K562 (cell line): Measurements from ENCODE around the gene PIGQ. TPM values are rescaled to one million over a fixed set of nuclear protein-coding genes. Genes with fewer than 3 reads are reported as not detected.

Source experiments
- ATAC-seq: fragments of 200-7000 bp; cut with Tn5 transposase; 3 replicates; pipeline ENCODE4 v1.9.1; 2020; ENCODE audit warnings: moderate library complexity
- BruUV-seq: library from RNA; stranded (reverse); fragments of 400-500 nt; replicated peaks from 2 replicates; lab custom pipeline; 2021; lab: Mats Ljungman, UMichigan
- CTCF ChIA-PET: fragments of 300-600 bp; formaldehyde crosslinking; extraction: SDS; loops from one replicate; lab custom pipeline; 2021; ENCODE audit warnings: low intra/inter-chr PET ratio; lab: Yijun Ruan, JAX
- POLR2A ChIA-PET: fragments of 300-600, 350-650 bp; sonication (Branson Sonifier 250); formaldehyde crosslinking; extraction: SDS; loops from one replicate; lab custom pipeline; 2021; ENCODE audit warnings: antibody characterized with exemption, inconsistent platforms; lab: Yijun Ruan, JAX
- DNase-seq, 4 experiments: peaks; one replicate each; pipeline versions ENCODE4 v3.0.0 to v3.0.0-alpha.2; 2011 to 2018; ENCODE audit warnings: low spot score in 3 of 4, mixed read lengths in 3 of 4; ENCODE audit errors: extremely low read depth in 1 of 4
- FAIRE-seq: peaks from 2 replicates; lab custom pipeline; 2011; peaks lifted over from hg19 to GRCh38; lab: Jason Lieb, UNC
- H2AFZ ChIP-seq: 2 replicates; pipeline ENCODE4 v1.6.0; 2011; ENCODE audit warnings: low read depth, low read length, control low read depth, inconsistent platforms
- H3K27ac ChIP-seq: fragments of 200-600 bp; 3 replicates; pipeline ENCODE4 v1.8.0; 2011; ENCODE audit warnings: low read depth, mild to moderate bottlenecking, control low read depth, inconsistent platforms, low read length, moderate library complexity, mixed read lengths; ENCODE audit errors: extremely low read depth
- H3K27me3 ChIP-seq, 2 experiments: fragments of 300-600 bp in 1 of 2; 2 replicates in 1 of 2; 3 replicates in 1 of 2; pipeline versions ENCODE4 v1.6.0 to v1.8.0; 2011; ENCODE audit warnings: inconsistent platforms in 2 of 2, low read length in 2 of 2, mild to moderate bottlenecking in 1 of 2, mixed read lengths in 1 of 2, moderate library complexity in 1 of 2; ENCODE audit not compliant: control insufficient read depth in 2 of 2, insufficient read depth in 2 of 2
- H3K36me3 ChIP-seq: fragments of 300-600 bp; 3 replicates; pipeline ENCODE4 v1.8.0; 2011; ENCODE audit warnings: mild to moderate bottlenecking, low read length, inconsistent platforms; ENCODE audit not compliant: control insufficient read depth, insufficient read depth
- H3K4me1 ChIP-seq, 2 experiments: fragments of 200-600 bp in 1 of 2; replicated peaks in 1 of 2; 2 replicates in 1 of 2; 3 replicates in 1 of 2; pipeline versions ENCODE4 v1.5.1 to v1.8.0; 2011; ENCODE audit warnings: inconsistent platforms in 2 of 2, low read length in 2 of 2, mild to moderate bottlenecking in 1 of 2, mixed read lengths in 1 of 2, moderate library complexity in 1 of 2; ENCODE audit not compliant: control insufficient read depth in 2 of 2, insufficient read depth in 2 of 2
- H3K4me2 ChIP-seq: 2 replicates; pipeline ENCODE4 v1.6.1; 2011; ENCODE audit warnings: low read length, control low read depth, inconsistent platforms, mixed read lengths; ENCODE audit not compliant: insufficient read depth
- H3K4me3 ChIP-seq: fragments of 200-600 bp; sonication (generic), shearing (Covaris generic); 2 replicates; pipeline ENCODE4 v1.5.1; 2016; ENCODE audit warnings: control low read depth, inconsistent platforms
- H3K79me2 ChIP-seq: fragments of 200-600 bp; 3 replicates; pipeline ENCODE4 v1.8.0; 2011; ENCODE audit warnings: low read length, inconsistent platforms; ENCODE audit not compliant: control insufficient read depth, insufficient read depth
- H3K9ac ChIP-seq, 2 experiments: 2 replicates each; pipeline versions ENCODE4 v1.6.0 to v1.6.1; 2011; ENCODE audit warnings: low read depth in 2 of 2, low read length in 2 of 2, control low read depth in 1 of 2, inconsistent platforms in 1 of 2, mild to moderate bottlenecking in 1 of 2, mixed read lengths in 1 of 2; ENCODE audit not compliant: insufficient read depth in 1 of 2
- H3K9me1 ChIP-seq: one replicate; pipeline ENCODE4 v1.6.0; 2011; ENCODE audit warnings: inconsistent platforms, mild to moderate bottlenecking, low read length, moderate library complexity; ENCODE audit not compliant: control insufficient read depth, insufficient read depth
- H3K9me3 ChIP-seq: replicated peaks from 2 replicates; pipeline ENCODE4 v1.5.1; 2011; ENCODE audit warnings: low read depth, low read length, inconsistent platforms; ENCODE audit not compliant: control insufficient read depth, insufficient read depth
- H4K20me1 ChIP-seq: replicated peaks from 2 replicates; pipeline ENCODE4 v1.6.1; 2011; ENCODE audit warnings: low read length, inconsistent platforms, mixed read lengths; ENCODE audit not compliant: control insufficient read depth, insufficient read depth
- ARID1B ChIP-seq: fragments of 450-650 bp; IDR thresholded peaks from 2 replicates; pipeline ENCODE4 v1.6.1; 2016; ENCODE audit warnings: antibody characterized with exemption, mild to moderate bottlenecking, inconsistent platforms
- CCNT2 ChIP-seq: IDR thresholded peaks from 2 replicates; pipeline ENCODE4 v1.6.1; 2011; ENCODE audit warnings: borderline replicate concordance, low read depth, mild to moderate bottlenecking, moderate library complexity, mixed read lengths, low read length; ENCODE audit not compliant: insufficient read length; ENCODE audit errors: extremely low read depth
- FOXA3 ChIP-seq, 2 experiments: fragments of 450-650 bp in 1 of 2; sonication (generic) in 1 of 2; formaldehyde crosslinking; IDR thresholded peaks in 1 of 2; conservative IDR thresholded peaks in 1 of 2; 2 replicates each; pipeline versions ENCODE4 v1.4.0 to v1.8.0; 2020 to 2022; ENCODE audit warnings: mild to moderate bottlenecking in 2 of 2, missing genetic modification reagents in 1 of 2
- LARP7 ChIP-seq: fragments of 450-650 bp; IDR thresholded peaks from 2 replicates; pipeline ENCODE4 v1.6.1; 2016
- RHOXF2B ChIP-seq: fragments of 250-450 bp; sonication (Bioruptor Pico); conservative IDR thresholded peaks from 2 replicates; pipeline ENCODE4 v1.5.1; 2021
- SETDB1 ChIP-seq: IDR thresholded peaks from one replicate; pipeline ENCODE4 v1.6.1; 2012; ENCODE audit warnings: low read length, control low read depth, inconsistent platforms
- ZNF232 ChIP-seq: sonication (generic); formaldehyde crosslinking; IDR thresholded peaks from 2 replicates; pipeline ENCODE4 v1.8.0; 2022; ENCODE audit warnings: mild to moderate bottlenecking, missing genetic modification reagents
- WGBS: fragments of 100-300 bp; shearing (Covaris generic); methylation state at CpG from one replicate; pipeline ENCODE4 v1.1.6; 2016; ENCODE audit warnings: low coverage, mixed read lengths; ENCODE audit not compliant: insufficient coverage; ENCODE audit errors: missing lambda C conversion rate; 5-methylcytosine and 5-hydroxymethylcytosine counted together
- in situ Hi-C: fragments of 300-500 bp; cut with MboI; formaldehyde crosslinking; loops from 4 replicates; pipeline ENCODE4 v1.15.0; 2018; ENCODE audit warnings: inconsistent platforms, mixed read lengths
- intact Hi-C: fragments of 100-400 bp; cut with micrococcal nuclease; formaldehyde crosslinking; loops from 2 replicates; pipeline ENCODE4 v1.14.2; 2022
- polyA plus RNA-seq, 8 experiments: library from polyadenylated mRNA; depleted of rRNA in 4 of 8; stranded (reverse) in 5 of 8; unstranded in 3 of 8; fragments of >200 nt; fragmentation: Nextera tagmentation in 2 of 8; fragmentation: Illumina TruSeq in 1 of 8; extraction: Ambion mirVana in 2 of 8; extraction: Trizol in 1 of 8; gene quantifications; 2 replicates each; pipeline versions ENCODE4 v1.2.1 to v1.2.3, GENCODE V29; 2011 to 2014; ENCODE audit warnings: inconsistent platforms in 1 of 8, missing spikeins in 1 of 8
- total RNA-seq, 7 experiments: library from RNA; depleted of rRNA in 6 of 7; stranded (reverse); fragments of >200 nt in 6 of 7; fragmentation: Illumina TruSeq in 2 of 7; extraction: Trizol in 2 of 7; gene quantifications; 2 replicates each; pipeline versions ENCODE4 v1.2.1 to v1.2.3, GENCODE V29; 2011 to 2021; ENCODE audit warnings: low replicate concordance in 1 of 7
- TF ChIP-seq, protein P1 (sequence below): fragments of 250-450 bp; sonication (Bioruptor Pico); IDR thresholded peaks from 2 replicates; pipeline ENCODE4 v1.8.0; 2021; ENCODE audit warnings: borderline replicate concordance, mild to moderate bottlenecking, moderate library complexity; ENCODE audit not compliant: poor library complexity, severe bottlenecking
- TF ChIP-seq, protein P2 (sequence below): fragments of 250-450 bp; sonication (Bioruptor Pico); IDR thresholded peaks from 2 replicates; pipeline ENCODE4 v1.6.1; 2021; ENCODE audit warnings: mild to moderate bottlenecking
- TF ChIP-seq, protein P3 (sequence below): sonication (generic); formaldehyde crosslinking; IDR thresholded peaks from 2 replicates; pipeline ENCODE4 v1.8.1; 2022; ENCODE audit warnings: missing genetic modification reagents
- TF ChIP-seq, protein P4 (sequence below), 2 experiments: fragments of 450-650 bp; conservative IDR thresholded peaks; 2 replicates each; pipeline ENCODE4 v1.6.1; 2017; ENCODE audit warnings: mild to moderate bottlenecking in 2 of 2, moderate library complexity in 2 of 2
- TF ChIP-seq, protein P5 (sequence below): IDR thresholded peaks from 2 replicates; pipeline ENCODE4 v1.6.1; 2016; ENCODE audit warnings: missing genetic modification characterization, missing compliant biosample characterization

The PIGQ gene
- total and polyA plus RNA-seq, 9 of the 15 experiments (the other 6 are each of a cell fraction or from before 2014, with no cell fraction given) = 0.20 to 49.6 (median 11.7) TPM

DNA sequence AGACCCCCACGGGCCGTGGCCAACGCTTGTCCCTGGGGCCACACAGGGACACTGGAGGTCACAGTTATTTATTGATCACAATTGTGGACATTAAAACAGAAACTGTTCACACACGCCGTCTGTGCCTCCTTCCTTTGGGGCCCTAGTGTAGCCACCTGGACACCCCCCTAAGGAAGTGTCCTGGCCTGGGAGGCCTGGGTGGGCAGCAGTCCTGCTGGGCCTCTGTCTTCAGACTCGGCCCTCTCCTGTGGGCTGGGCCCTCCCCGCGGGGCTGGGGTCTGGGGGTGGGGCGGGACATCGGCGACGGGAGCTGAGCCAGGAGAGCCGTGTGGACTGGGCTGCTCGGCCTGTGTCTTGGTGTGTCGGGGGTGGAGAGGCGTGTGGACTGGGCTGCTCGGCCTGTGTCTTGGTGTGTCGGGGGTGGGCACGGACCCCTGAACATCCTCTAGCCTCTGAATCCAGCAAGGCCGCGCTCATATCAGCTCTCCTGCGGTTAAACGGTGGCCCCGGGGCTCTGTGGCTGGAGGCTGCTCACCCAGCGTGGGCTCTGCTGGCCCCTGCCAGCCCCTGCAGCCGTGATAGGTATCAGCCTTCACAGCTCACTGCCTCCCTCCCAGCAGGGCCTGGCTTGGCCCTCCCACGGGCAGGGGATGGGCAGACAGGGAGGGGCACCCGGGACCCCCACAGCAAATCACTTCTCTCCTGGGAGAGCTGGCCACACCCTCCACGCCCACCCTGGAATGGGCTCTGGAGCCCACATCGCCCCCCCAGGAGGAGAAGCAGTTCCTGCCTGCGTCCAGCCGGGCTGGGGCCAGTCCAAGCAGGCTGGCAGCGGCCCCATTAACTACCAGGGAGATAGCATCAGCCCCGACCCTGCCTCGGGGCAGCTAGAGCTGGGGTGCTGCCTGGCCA lies 4.1 kb upstream of the PIGQ start:
- H3K36me3 ChIP-seq = no peaks in the 10 kb centered on the region
- CTCF ChIA-PET = no interaction called here
- no TSS peak for BruUV-seq
- H4K20me1 ChIP-seq = no peaks in the 10 kb centered on the region
- in situ Hi-C loops (no loop called here), intact Hi-C loops (loop anchor here (5.0 kb wide), 1 partner anchor 38 kb away; the partner anchor contains the start of gene CAPN15)
- H3K27ac ChIP-seq = peak overlapping the region; percentile 81; the same call in 2 of the 3 replicates
- ATAC-seq = 0 out of 3 replicates have a peak, but pooled peaks have one; percentile 1
- H3K4me2 ChIP-seq = peak overlapping the region; percentile 78; the same call in 1 of the 2 replicates
- WGBS = 43% methylated on average over 24 of the region's 35 CpGs
- peak overlapping the region; percentile 81 for H2AFZ ChIP-seq
- H3K27me3 ChIP-seq = peaks cover 3 to 17% of the 10 kb centered on the region in 2 experiments; a peak in 4 of 5 replicates
- POLR2A ChIA-PET = interaction anchor here (0.8 kb wide), 1 partner anchor 23 kb away, joined by 3 read pairs; no protein-coding TSS in a partner anchor
- H3K4me3 ChIP-seq = no peak overlapping the region
- H3K79me2 ChIP-seq = peaks cover 31% of the 10 kb centered on the region
- H3K4me1 ChIP-seq = peaks cover 40 to 93% of the 10 kb centered on the region in 2 experiments
- no peaks in the 10 kb centered on the region for H3K9me3 ChIP-seq
- peak overlapping the region; percentile 66 to 88; a peak in 3 of 4 replicates for H3K9ac ChIP-seq
- no peak for FAIRE-seq
- no peaks in the 10 kb centered on the region for H3K9me1 ChIP-seq
- DNase-seq = peak in 3 of 4 experiments; percentile 38 to 49 (median 45)
- TF ChIP-seq FOXA3 (CRISPR knock-in tag; conservative IDR thresholded peaks at IDR 0.05 in 1 of 2, IDR thresholded peaks at IDR 0.05 in 1 of 2) (no peak), ZNF232 (no peak), CCNT2 (no peak), RHOXF2B (CRISPR knock-in tag) (no peak), ARID1B (peak; percentile 8; the same call in 1 of the 2 replicates), SETDB1 (no peak), LARP7 (no peak)
- TF ChIP-seq, protein P1, sequence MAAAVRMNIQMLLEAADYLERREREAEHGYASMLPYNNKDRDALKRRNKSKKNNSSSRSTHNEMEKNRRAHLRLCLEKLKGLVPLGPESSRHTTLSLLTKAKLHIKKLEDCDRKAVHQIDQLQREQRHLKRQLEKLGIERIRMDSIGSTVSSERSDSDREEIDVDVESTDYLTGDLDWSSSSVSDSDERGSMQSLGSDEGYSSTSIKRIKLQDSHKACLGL = no peak
- TF ChIP-seq, protein P2, sequence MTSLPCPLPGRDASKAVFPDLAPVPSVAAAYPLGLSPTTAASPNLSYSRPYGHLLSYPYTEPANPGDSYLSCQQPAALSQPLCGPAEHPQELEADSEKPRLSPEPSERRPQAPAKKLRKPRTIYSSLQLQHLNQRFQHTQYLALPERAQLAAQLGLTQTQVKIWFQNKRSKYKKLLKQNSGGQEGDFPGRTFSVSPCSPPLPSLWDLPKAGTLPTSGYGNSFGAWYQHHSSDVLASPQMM = no peak
- TF ChIP-seq, protein P3, sequence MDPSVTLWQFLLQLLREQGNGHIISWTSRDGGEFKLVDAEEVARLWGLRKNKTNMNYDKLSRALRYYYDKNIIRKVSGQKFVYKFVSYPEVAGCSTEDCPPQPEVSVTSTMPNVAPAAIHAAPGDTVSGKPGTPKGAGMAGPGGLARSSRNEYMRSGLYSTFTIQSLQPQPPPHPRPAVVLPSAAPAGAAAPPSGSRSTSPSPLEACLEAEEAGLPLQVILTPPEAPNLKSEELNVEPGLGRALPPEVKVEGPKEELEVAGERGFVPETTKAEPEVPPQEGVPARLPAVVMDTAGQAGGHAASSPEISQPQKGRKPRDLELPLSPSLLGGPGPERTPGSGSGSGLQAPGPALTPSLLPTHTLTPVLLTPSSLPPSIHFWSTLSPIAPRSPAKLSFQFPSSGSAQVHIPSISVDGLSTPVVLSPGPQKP (CRISPR knock-in tag) = no peak
- TF ChIP-seq, protein P4, sequence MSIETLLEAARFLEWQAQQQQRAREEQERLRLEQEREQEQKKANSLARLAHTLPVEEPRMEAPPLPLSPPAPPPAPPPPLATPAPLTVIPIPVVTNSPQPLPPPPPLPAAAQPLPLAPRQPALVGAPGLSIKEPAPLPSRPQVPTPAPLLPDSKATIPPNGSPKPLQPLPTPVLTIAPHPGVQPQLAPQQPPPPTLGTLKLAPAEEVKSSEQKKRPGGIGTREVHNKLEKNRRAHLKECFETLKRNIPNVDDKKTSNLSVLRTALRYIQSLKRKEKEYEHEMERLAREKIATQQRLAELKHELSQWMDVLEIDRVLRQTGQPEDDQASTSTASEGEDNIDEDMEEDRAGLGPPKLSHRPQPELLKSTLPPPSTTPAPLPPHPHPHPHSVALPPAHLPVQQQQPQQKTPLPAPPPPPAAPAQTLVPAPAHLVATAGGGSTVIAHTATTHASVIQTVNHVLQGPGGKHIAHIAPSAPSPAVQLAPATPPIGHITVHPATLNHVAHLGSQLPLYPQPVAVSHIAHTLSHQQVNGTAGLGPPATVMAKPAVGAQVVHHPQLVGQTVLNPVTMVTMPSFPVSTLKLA (conservative IDR thresholded peaks at IDR 0.05) = no peak
- TF ChIP-seq, protein P5, sequence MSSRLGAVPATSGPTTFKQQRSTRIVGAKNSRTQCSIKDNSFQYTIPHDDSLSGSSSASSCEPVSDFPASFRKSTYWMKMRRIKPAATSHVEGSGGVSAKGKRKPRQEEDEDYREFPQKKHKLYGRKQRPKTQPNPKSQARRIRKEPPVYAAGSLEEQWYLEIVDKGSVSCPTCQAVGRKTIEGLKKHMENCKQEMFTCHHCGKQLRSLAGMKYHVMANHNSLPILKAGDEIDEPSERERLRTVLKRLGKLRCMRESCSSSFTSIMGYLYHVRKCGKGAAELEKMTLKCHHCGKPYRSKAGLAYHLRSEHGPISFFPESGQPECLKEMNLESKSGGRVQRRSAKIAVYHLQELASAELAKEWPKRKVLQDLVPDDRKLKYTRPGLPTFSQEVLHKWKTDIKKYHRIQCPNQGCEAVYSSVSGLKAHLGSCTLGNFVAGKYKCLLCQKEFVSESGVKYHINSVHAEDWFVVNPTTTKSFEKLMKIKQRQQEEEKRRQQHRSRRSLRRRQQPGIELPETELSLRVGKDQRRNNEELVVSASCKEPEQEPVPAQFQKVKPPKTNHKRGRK = no peak
